K562 (cell line): Measurements from ENCODE around the gene ISG20L2. TPM values are rescaled to one million over a fixed set of nuclear protein-coding genes. Genes with fewer than 3 reads are reported as not detected.

Experiments used
- ATAC-seq: fragments of 200-7000 bp; cut with Tn5 transposase; 3 replicates; pipeline ENCODE4 v1.9.1; 2020; ENCODE audit warnings: moderate library complexity
- BruUV-seq: library from RNA; stranded (reverse); fragments of 400-500 nt; replicated peaks from 2 replicates; lab custom pipeline; 2021; lab: Mats Ljungman, UMichigan
- CTCF ChIA-PET: fragments of 300-600 bp; formaldehyde crosslinking; extraction: SDS; loops from one replicate; lab custom pipeline; 2021; ENCODE audit warnings: low intra/inter-chr PET ratio; lab: Yijun Ruan, JAX
- POLR2A ChIA-PET: fragments of 300-600, 350-650 bp; sonication (Branson Sonifier 250); formaldehyde crosslinking; extraction: SDS; loops from one replicate; lab custom pipeline; 2021; ENCODE audit warnings: antibody characterized with exemption, inconsistent platforms; lab: Yijun Ruan, JAX
- DNase-seq, 4 experiments: peaks; one replicate each; pipeline versions ENCODE4 v3.0.0 to v3.0.0-alpha.2; 2011 to 2018; ENCODE audit warnings: low spot score in 3 of 4, mixed read lengths in 3 of 4; ENCODE audit errors: extremely low read depth in 1 of 4
- FAIRE-seq: peaks from 2 replicates; lab custom pipeline; 2011; peaks lifted over from hg19 to GRCh38; lab: Jason Lieb, UNC
- H2AFZ ChIP-seq: 2 replicates; pipeline ENCODE4 v1.6.0; 2011; ENCODE audit warnings: low read depth, low read length, control low read depth, inconsistent platforms
- H3K27ac ChIP-seq: fragments of 200-600 bp; 3 replicates; pipeline ENCODE4 v1.8.0; 2011; ENCODE audit warnings: low read depth, mild to moderate bottlenecking, control low read depth, inconsistent platforms, low read length, moderate library complexity, mixed read lengths; ENCODE audit errors: extremely low read depth
- H3K27me3 ChIP-seq, 2 experiments: fragments of 300-600 bp in 1 of 2; 2 replicates in 1 of 2; 3 replicates in 1 of 2; pipeline versions ENCODE4 v1.6.0 to v1.8.0; 2011; ENCODE audit warnings: inconsistent platforms in 2 of 2, low read length in 2 of 2, mild to moderate bottlenecking in 1 of 2, mixed read lengths in 1 of 2, moderate library complexity in 1 of 2; ENCODE audit not compliant: control insufficient read depth in 2 of 2, insufficient read depth in 2 of 2
- H3K36me3 ChIP-seq: fragments of 300-600 bp; 3 replicates; pipeline ENCODE4 v1.8.0; 2011; ENCODE audit warnings: mild to moderate bottlenecking, low read length, inconsistent platforms; ENCODE audit not compliant: control insufficient read depth, insufficient read depth
- H3K4me1 ChIP-seq, 2 experiments: fragments of 200-600 bp in 1 of 2; replicated peaks in 1 of 2; 2 replicates in 1 of 2; 3 replicates in 1 of 2; pipeline versions ENCODE4 v1.5.1 to v1.8.0; 2011; ENCODE audit warnings: inconsistent platforms in 2 of 2, low read length in 2 of 2, mild to moderate bottlenecking in 1 of 2, mixed read lengths in 1 of 2, moderate library complexity in 1 of 2; ENCODE audit not compliant: control insufficient read depth in 2 of 2, insufficient read depth in 2 of 2
- H3K4me2 ChIP-seq: 2 replicates; pipeline ENCODE4 v1.6.1; 2011; ENCODE audit warnings: low read length, control low read depth, inconsistent platforms, mixed read lengths; ENCODE audit not compliant: insufficient read depth
- H3K4me3 ChIP-seq: fragments of 200-600 bp; sonication (generic), shearing (Covaris generic); 2 replicates; pipeline ENCODE4 v1.5.1; 2016; ENCODE audit warnings: control low read depth, inconsistent platforms
- H3K79me2 ChIP-seq: fragments of 200-600 bp; 3 replicates; pipeline ENCODE4 v1.8.0; 2011; ENCODE audit warnings: low read length, inconsistent platforms; ENCODE audit not compliant: control insufficient read depth, insufficient read depth
- H3K9ac ChIP-seq, 2 experiments: 2 replicates each; pipeline versions ENCODE4 v1.6.0 to v1.6.1; 2011; ENCODE audit warnings: low read depth in 2 of 2, low read length in 2 of 2, control low read depth in 1 of 2, inconsistent platforms in 1 of 2, mild to moderate bottlenecking in 1 of 2, mixed read lengths in 1 of 2; ENCODE audit not compliant: insufficient read depth in 1 of 2
- H3K9me1 ChIP-seq: one replicate; pipeline ENCODE4 v1.6.0; 2011; ENCODE audit warnings: inconsistent platforms, mild to moderate bottlenecking, low read length, moderate library complexity; ENCODE audit not compliant: control insufficient read depth, insufficient read depth
- H3K9me3 ChIP-seq: replicated peaks from 2 replicates; pipeline ENCODE4 v1.5.1; 2011; ENCODE audit warnings: low read depth, low read length, inconsistent platforms; ENCODE audit not compliant: control insufficient read depth, insufficient read depth
- H4K20me1 ChIP-seq: replicated peaks from 2 replicates; pipeline ENCODE4 v1.6.1; 2011; ENCODE audit warnings: low read length, inconsistent platforms, mixed read lengths; ENCODE audit not compliant: control insufficient read depth, insufficient read depth
- FOXJ2 ChIP-seq: fragments of 200-800 bp; sonication (Bioruptor generic); IDR thresholded peaks from 2 replicates; pipeline ENCODE4 v1.6.1; 2016; ENCODE audit warnings: missing genetic modification characterization, missing compliant biosample characterization
- HDAC8 ChIP-seq: fragments of 450-650 bp; IDR thresholded peaks from 2 replicates; pipeline ENCODE4 v1.6.1; 2016; ENCODE audit warnings: mild to moderate bottlenecking, missing genetic modification characterization, moderate library complexity, missing compliant biosample characterization
- NFIC ChIP-seq: fragments of 450-650 bp; IDR thresholded peaks from 2 replicates; pipeline ENCODE4 v1.6.1; 2017; ENCODE audit warnings: mild to moderate bottlenecking, inconsistent platforms
- WGBS: fragments of 100-300 bp; shearing (Covaris generic); methylation state at CpG from one replicate; pipeline ENCODE4 v1.1.6; 2016; ENCODE audit warnings: low coverage, mixed read lengths; ENCODE audit not compliant: insufficient coverage; ENCODE audit errors: missing lambda C conversion rate; 5-methylcytosine and 5-hydroxymethylcytosine counted together
- in situ Hi-C: fragments of 300-500 bp; cut with MboI; formaldehyde crosslinking; loops from 4 replicates; pipeline ENCODE4 v1.15.0; 2018; ENCODE audit warnings: inconsistent platforms, mixed read lengths
- intact Hi-C: fragments of 100-400 bp; cut with micrococcal nuclease; formaldehyde crosslinking; loops from 2 replicates; pipeline ENCODE4 v1.14.2; 2022
- polyA plus RNA-seq, 8 experiments: library from polyadenylated mRNA; depleted of rRNA in 4 of 8; stranded (reverse) in 5 of 8; unstranded in 3 of 8; fragments of >200 nt; fragmentation: Nextera tagmentation in 2 of 8; fragmentation: Illumina TruSeq in 1 of 8; extraction: Ambion mirVana in 2 of 8; extraction: Trizol in 1 of 8; gene quantifications; 2 replicates each; pipeline versions ENCODE4 v1.2.1 to v1.2.3, GENCODE V29; 2011 to 2014; ENCODE audit warnings: inconsistent platforms in 1 of 8, missing spikeins in 1 of 8
- total RNA-seq, 7 experiments: library from RNA; depleted of rRNA in 6 of 7; stranded (reverse); fragments of >200 nt in 6 of 7; fragmentation: Illumina TruSeq in 2 of 7; extraction: Trizol in 2 of 7; gene quantifications; 2 replicates each; pipeline versions ENCODE4 v1.2.1 to v1.2.3, GENCODE V29; 2011 to 2021; ENCODE audit warnings: low replicate concordance in 1 of 7

ISG20L2 gene
- total and polyA plus RNA-seq, 9 of the 15 experiments (the other 6 are each of a cell fraction or from before 2014, with no cell fraction given) = 21.3 to 130 (median 50.3) TPM

- ATAC-seq (no peak), DNase-seq (no peak), FAIRE-seq (peak; percentile 23)
- 97% methylated on average over 2 of the region's 2 CpGs for WGBS
- Histone ChIP-seq H3K9me1 (no peaks in the 10 kb centered on the region), H3K9me3 (no peaks in the 10 kb centered on the region), H3K27ac (no peak overlapping the region), H2AFZ (no peak overlapping the region), H3K4me2 (no peak overlapping the region), H3K27me3 (no peaks in the 10 kb centered on the region), H3K4me3 (no peak overlapping the region), H3K36me3 (peaks cover 70% of the 10 kb centered on the region; the same call in 2 of the 3 replicates), H3K4me1 (peaks cover 12 to 18% of the 10 kb centered on the region in 2 experiments), H3K9ac (no peak overlapping the region; a peak in 1 of 4 replicates), H3K79me2 (peaks cover 26% of the 10 kb centered on the region)
- intact Hi-C loops (no loop called here), in situ Hi-C loops (loop anchor here (25.0 kb wide), 1 partner anchor 1427 kb away; the partner anchor contains the start of genes FDPS, PKLR and RUSC1)
- ChIA-PET CTCF (no interaction called here), POLR2A (interaction anchor here (0.6 to 1.6 kb wide), 3 partner anchors 10 to 28 kb away, joined by 4 to 8 read pairs (median 5); partner anchors contain the start of genes ISG20L2, METTL25B and PRCC)
- no TSS peak for BruUV-seq
- TF ChIP-seq HDAC8 = no peak
- peak; percentile 72 for TF ChIP-seq NFIC
- TF ChIP-seq, all 486 proteins: peak for 1
- H4K20me1 ChIP-seq = no peaks in the 10 kb centered on the region
These were observed 10.3 kb upstream of the ISG20L2 start for GRCh38 chr1:156738916-156739315.

- CTCF ChIA-PET = interaction anchor here (0.6 kb wide), 1 partner anchor 190 kb away, joined by 3 read pairs; no protein-coding TSS in a partner anchor
- POLR2A ChIA-PET = interaction anchor here (1.1 to 1.6 kb wide), 2 partner anchors 10 to 29 kb away, joined by 5 to 8 read pairs; partner anchors contain the start of genes ISG20L2, METTL25B and PRCC
- no peak for TF ChIP-seq FOXJ2 (tag)
These were observed 9.8 kb upstream of the ISG20L2 start for GRCh38 chr1:156738407-156738806.

More at GRCh38 chr1:156738407-156738806, 9.8 kb upstream of the ISG20L2 start:
- no peak overlapping the region for H3K4me2 ChIP-seq
- no peaks in the 10 kb centered on the region for H3K9me3 ChIP-seq
- no peak overlapping the region for H3K4me3 ChIP-seq
- in situ Hi-C loops (loop anchor here (25.0 kb wide), 1 partner anchor 1426 kb away; the partner anchor contains the start of genes FDPS, PKLR and RUSC1), intact Hi-C loops (no loop called here)
- peaks cover 23% of the 10 kb centered on the region for H3K79me2 ChIP-seq
- no peak overlapping the region for H3K9ac ChIP-seq
- H3K27me3 ChIP-seq = no peaks in the 10 kb centered on the region
- H3K9me1 ChIP-seq = no peaks in the 10 kb centered on the region
- H3K27ac ChIP-seq = no peak overlapping the region
- ATAC-seq (no peak), FAIRE-seq (no peak), DNase-seq (no peak)
- no TSS peak for BruUV-seq
- 91% methylated on average over 10 of the region's 10 CpGs for WGBS
- H4K20me1 ChIP-seq = no peaks in the 10 kb centered on the region
- peaks cover 70% of the 10 kb centered on the region; the same call in 2 of the 3 replicates for H3K36me3 ChIP-seq
- H3K4me1 ChIP-seq = peaks cover 10 to 18% of the 10 kb centered on the region in 2 experiments
- no peak overlapping the region for H2AFZ ChIP-seq
